HepG2 (cell line): ENCODE measurements around the gene MBD4. TPM values are rescaled to one million over a fixed set of nuclear protein-coding genes. Genes with fewer than 3 reads are reported as not detected.

ENCODE experiments used
- ATAC-seq: fragments of 200-7000 bp; cut with Tn5 transposase; 3 replicates; pipeline ENCODE4 v1.9.1; 2020; ENCODE audit warnings: mild to moderate bottlenecking, moderate library complexity
- BruUV-seq: library from RNA; stranded (reverse); fragments of 400-500 nt; replicated peaks from 2 replicates; lab custom pipeline; 2021; lab: Mats Ljungman, UMichigan
- CTCF ChIA-PET: fragments of 300-600 bp; formaldehyde crosslinking; extraction: SDS; loops from one replicate; lab custom pipeline; 2021; ENCODE audit warnings: low total read pairs, inconsistent platforms, low intra/inter-chr PET ratio; lab: Yijun Ruan, JAX
- POLR2A ChIA-PET: fragments of 350-600 bp; sonication (Branson Sonifier 250); formaldehyde crosslinking; loops from one replicate; lab custom pipeline; 2020; ENCODE audit warnings: antibody characterized with exemption, inconsistent platforms; lab: Yijun Ruan, JAX
- DNase-seq: peaks from one replicate; pipeline ENCODE4 v3.0.0-alpha.2; 2015; ENCODE audit warnings: low spot score
- FAIRE-seq: peaks from 3 replicates; lab custom pipeline; 2011; peaks lifted over from hg19 to GRCh38; lab: Jason Lieb, UNC
- H2AFZ ChIP-seq: one replicate; pipeline ENCODE4 v1.6.1; 2011; ENCODE audit warnings: low read length, inconsistent platforms
- H3K27ac ChIP-seq: fragments of 300-600 bp; 3 replicates; pipeline ENCODE4 v1.8.0; 2011; ENCODE audit warnings: mixed run types, mild to moderate bottlenecking, mixed read lengths, low read length, inconsistent platforms; ENCODE audit not compliant: insufficient read depth; ENCODE audit errors: extremely low read length
- H3K27me3 ChIP-seq, 2 experiments: fragments of 200-600 bp in 1 of 2; 2 replicates in 1 of 2; 3 replicates in 1 of 2; pipeline versions ENCODE4 v1.6.0 to v1.8.0; 2011; ENCODE audit warnings: low read length in 2 of 2, mild to moderate bottlenecking in 2 of 2, moderate library complexity in 2 of 2, inconsistent platforms in 1 of 2; ENCODE audit not compliant: insufficient read depth in 2 of 2, control insufficient read depth in 1 of 2
- H3K36me3 ChIP-seq, 2 experiments: fragments of 200-600 bp in 1 of 2; replicated peaks in 1 of 2; 2 replicates in 1 of 2; 3 replicates in 1 of 2; pipeline versions ENCODE4 v1.5.1 to v1.8.0; 2011; ENCODE audit warnings: low read length in 2 of 2, inconsistent platforms in 1 of 2; ENCODE audit not compliant: insufficient read depth in 2 of 2, control insufficient read depth in 1 of 2
- H3K4me1 ChIP-seq: 2 replicates; pipeline ENCODE4 v1.5.1; 2012; ENCODE audit warnings: low read length, inconsistent platforms; ENCODE audit not compliant: insufficient read depth
- H3K4me2 ChIP-seq: 2 replicates; pipeline ENCODE4 v1.6.0; 2011; ENCODE audit warnings: low read depth, low read length, inconsistent platforms
- H3K4me3 ChIP-seq, 3 experiments: fragments of 200-600 bp in 1 of 3; sonication (generic), shearing (Covaris generic) in 1 of 3; replicated peaks in 1 of 3; 2 replicates each; pipeline ENCODE4 v1.5.1; 2011 to 2016; ENCODE audit warnings: low read length in 3 of 3, inconsistent platforms in 2 of 3, low read depth in 2 of 3, mild to moderate bottlenecking in 2 of 3, control low read depth in 1 of 3, mixed read lengths in 1 of 3; ENCODE audit not compliant: insufficient read depth in 1 of 3
- H3K79me2 ChIP-seq: one replicate; pipeline ENCODE4 v1.6.1; 2011; ENCODE audit warnings: low read length, inconsistent platforms; ENCODE audit not compliant: insufficient read depth
- H3K9ac ChIP-seq: 2 replicates; pipeline ENCODE4 v1.6.0; 2011; ENCODE audit warnings: mild to moderate bottlenecking, low read depth, low read length, inconsistent platforms; ENCODE audit not compliant: insufficient read depth
- H3K9me3 ChIP-seq: 2 replicates; pipeline ENCODE4 v1.5.1; 2012; ENCODE audit warnings: mild to moderate bottlenecking, low read length
- H4K20me1 ChIP-seq: 2 replicates; pipeline ENCODE4 v1.6.0; 2011; ENCODE audit warnings: inconsistent platforms, mild to moderate bottlenecking, low read length, moderate library complexity; ENCODE audit not compliant: insufficient read depth
- YEATS2 ChIP-seq: sonication (generic); formaldehyde crosslinking; IDR thresholded peaks from 2 replicates; pipeline ENCODE4 v1.4.0; 2020; ENCODE audit warnings: missing genetic modification reagents, borderline replicate concordance
- ZBTB1 ChIP-seq: sonication (generic); formaldehyde crosslinking; IDR thresholded peaks from 2 replicates; pipeline ENCODE4 v1.4.0; 2020; ENCODE audit warnings: missing genetic modification reagents, borderline replicate concordance
- ZMAT5 ChIP-seq: sonication (generic); formaldehyde crosslinking; IDR thresholded peaks from 2 replicates; pipeline ENCODE4 v1.5.0; 2020; ENCODE audit warnings: mild to moderate bottlenecking, low read depth, missing genetic modification reagents, borderline replicate concordance
- WGBS: methylation state at CpG from one replicate; pipeline ENCODE4 v1.1.6; 2017; ENCODE audit warnings: low lambda C conversion rate; 5-methylcytosine and 5-hydroxymethylcytosine counted together
- in situ Hi-C: cut with HindIII; loops from 2 replicates; pipeline ENCODE4 v1.10.0; 2017; ENCODE audit warnings: low pct_unique_long_range_greater_than_20kb; ENCODE audit not compliant: extremely low pct_ligation_motif_present
- intact Hi-C: fragments of 100-400 bp; cut with micrococcal nuclease; formaldehyde crosslinking; loops from one replicate; pipeline ENCODE4 v1.10.0; 2022; ENCODE audit not compliant: unreplicated experiment
- polyA plus RNA-seq, 8 experiments: library from polyadenylated mRNA; depleted of rRNA in 3 of 8; stranded (reverse) in 7 of 8; unstranded in 1 of 8; fragments of >200 nt; fragmentation: Illumina TruSeq in 4 of 8; extraction: Trizol in 4 of 8; gene quantifications; 2 replicates each; pipeline versions ENCODE4 v1.2.1 to v1.2.3, GENCODE V29; 2011 to 2016; ENCODE audit warnings: low read depth in 4 of 8, missing spikeins in 1 of 8, mixed read lengths in 1 of 8; ENCODE audit not compliant: insufficient read depth in 1 of 8
- total RNA-seq, 5 experiments: library from RNA; depleted of rRNA; stranded (reverse); fragments of >200 nt; fragmentation: Illumina TruSeq; extraction: Trizol; gene quantifications; 2 replicates each; pipeline ENCODE4 v1.2.3, GENCODE V29; 2016; ENCODE audit warnings: low read depth in 1 of 5
- TF ChIP-seq, protein P1 (sequence below): sonication (generic); formaldehyde crosslinking; IDR thresholded peaks from 2 replicates; pipeline ENCODE4 v1.4.0; 2020; ENCODE audit warnings: missing genetic modification reagents
- TF ChIP-seq, protein P2 (sequence below): sonication (generic); formaldehyde crosslinking; IDR thresholded peaks from 2 replicates; pipeline ENCODE4 v1.8.1; 2023; ENCODE audit warnings: missing genetic modification reagents, mild to moderate bottlenecking, borderline replicate concordance
- TF ChIP-seq, protein P3 (sequence below): IDR thresholded peaks from 2 replicates; pipeline ENCODE4 v1.6.1; 2016

The MBD4 gene
- total and polyA plus RNA-seq, 2 of the 13 experiments (the other 11 are each of a cell fraction or from before 2014, with no cell fraction given) = 14.9 to 25.3 TPM

DNA sequence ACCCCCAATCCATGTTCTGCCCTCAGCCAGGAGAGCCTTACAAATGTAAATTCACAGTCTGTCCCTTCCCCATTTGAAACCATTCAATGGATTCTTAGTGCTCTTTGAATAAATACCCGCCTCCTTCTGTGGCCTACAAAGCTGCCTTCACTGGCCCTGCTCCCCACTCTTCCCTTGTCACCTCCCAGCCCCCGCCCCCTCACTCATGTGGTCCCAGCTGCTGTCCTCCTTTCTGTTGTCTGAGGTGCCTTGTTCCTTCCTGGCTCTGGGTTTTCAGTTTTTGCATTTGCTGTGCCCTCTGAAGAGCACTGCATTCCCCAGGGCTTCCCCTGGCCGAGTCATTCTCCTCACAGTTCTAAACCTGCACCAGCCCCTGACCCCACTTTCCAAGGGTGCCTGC is 14.5 kb downstream of the MBD4 start:
- Histone ChIP-seq H3K36me3 (no peaks in the 10 kb centered on the region), H3K4me3 (no peak overlapping the region; a peak in 1 of 6 replicates), H3K9me3 (no peaks in the 10 kb centered on the region), H3K9ac (no peak overlapping the region; the same call in 1 of the 2 replicates), H3K27me3 (peaks cover 0 to 4% of the 10 kb centered on the region in 2 experiments; a peak in 2 of 5 replicates), H2AFZ (no peak overlapping the region), H3K27ac (no peak overlapping the region), H3K79me2 (no peaks in the 10 kb centered on the region), H3K4me1 (peaks cover 70% of the 10 kb centered on the region), H3K4me2 (peak overlapping the region; percentile 70), H4K20me1 (no peaks in the 10 kb centered on the region)
- ChIA-PET CTCF (no interaction called here), POLR2A (interaction anchor here (0.9 to 1.3 kb wide), 2 partner anchors 15 to 25 kb away, joined by 4 to 5 read pairs; partner anchors contain the start of genes IFT122 and MBD4)
- BruUV-seq = no TSS peak
- in situ Hi-C loops (no loop called here), intact Hi-C loops (loop anchor here (5.0 kb wide), 1 partner anchor 143 kb away; no protein-coding TSS in a partner anchor)
- FAIRE-seq (no peak), ATAC-seq (no peak), DNase-seq (no peak)
- 37% methylated on average over 3 of the region's 3 CpGs for WGBS
- TF ChIP-seq ZBTB1 (CRISPR knock-in tag) = no peak
- TF ChIP-seq, protein P1, sequence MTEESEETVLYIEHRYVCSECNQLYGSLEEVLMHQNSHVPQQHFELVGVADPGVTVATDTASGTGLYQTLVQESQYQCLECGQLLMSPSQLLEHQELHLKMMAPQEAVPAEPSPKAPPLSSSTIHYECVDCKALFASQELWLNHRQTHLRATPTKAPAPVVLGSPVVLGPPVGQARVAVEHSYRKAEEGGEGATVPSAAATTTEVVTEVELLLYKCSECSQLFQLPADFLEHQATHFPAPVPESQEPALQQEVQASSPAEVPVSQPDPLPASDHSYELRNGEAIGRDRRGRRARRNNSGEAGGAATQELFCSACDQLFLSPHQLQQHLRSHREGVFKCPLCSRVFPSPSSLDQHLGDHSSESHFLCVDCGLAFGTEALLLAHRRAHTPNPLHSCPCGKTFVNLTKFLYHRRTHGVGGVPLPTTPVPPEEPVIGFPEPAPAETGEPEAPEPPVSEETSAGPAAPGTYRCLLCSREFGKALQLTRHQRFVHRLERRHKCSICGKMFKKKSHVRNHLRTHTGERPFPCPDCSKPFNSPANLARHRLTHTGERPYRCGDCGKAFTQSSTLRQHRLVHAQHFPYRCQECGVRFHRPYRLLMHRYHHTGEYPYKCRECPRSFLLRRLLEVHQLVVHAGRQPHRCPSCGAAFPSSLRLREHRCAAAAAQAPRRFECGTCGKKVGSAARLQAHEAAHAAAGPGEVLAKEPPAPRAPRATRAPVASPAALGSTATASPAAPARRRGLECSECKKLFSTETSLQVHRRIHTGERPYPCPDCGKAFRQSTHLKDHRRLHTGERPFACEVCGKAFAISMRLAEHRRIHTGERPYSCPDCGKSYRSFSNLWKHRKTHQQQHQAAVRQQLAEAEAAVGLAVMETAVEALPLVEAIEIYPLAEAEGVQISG (CRISPR knock-in tag) = no peak
- TF ChIP-seq, protein P2, sequence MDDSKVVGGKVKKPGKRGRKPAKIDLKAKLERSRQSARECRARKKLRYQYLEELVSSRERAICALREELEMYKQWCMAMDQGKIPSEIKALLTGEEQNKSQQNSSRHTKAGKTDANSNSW (CRISPR knock-in tag) = no peak
- TF ChIP-seq, protein P3, sequence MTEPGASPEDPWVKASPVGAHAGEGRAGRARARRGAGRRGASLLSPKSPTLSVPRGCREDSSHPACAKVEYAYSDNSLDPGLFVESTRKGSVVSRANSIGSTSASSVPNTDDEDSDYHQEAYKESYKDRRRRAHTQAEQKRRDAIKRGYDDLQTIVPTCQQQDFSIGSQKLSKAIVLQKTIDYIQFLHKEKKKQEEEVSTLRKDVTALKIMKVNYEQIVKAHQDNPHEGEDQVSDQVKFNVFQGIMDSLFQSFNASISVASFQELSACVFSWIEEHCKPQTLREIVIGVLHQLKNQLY = no peak
- TF ChIP-seq YEATS2 = no peak
- no peak for TF ChIP-seq ZMAT5
